Measurements from ENCODE around the gene IL3RA. TPM values are rescaled to one million over a fixed set of nuclear protein-coding genes. Genes with fewer than 3 reads are reported as not detected.
"Not testable (repeated sequence)": the region's sequence is repeated elsewhere in the genome, so short reads cannot be mapped to it uniquely, and the experiment has no call there.

IL3RA gene
- total RNA-seq, 2 donors from 2014 or later, result 1.5 to 7.5 TPM

GRCh38 chrX:1400742-1401471 lies 64.3 kb downstream of the IL3RA start:
- no peak overlapping the region for H3K4me3 Mint-ChIP-seq
- no peak for DNase-seq

GRCh38 chrX:1401611-1402430 lies 65.2 kb downstream of the IL3RA start:
- Mint-ChIP-seq H3K27me3 (ENCODE audit: low read depth) (no peaks in the 10 kb centered on the region), H3K27ac (no peak overlapping the region), H3K9me3 (no peaks in the 10 kb centered on the region), H3K4me3 (no peak overlapping the region), H3K4me1 (ENCODE audit: low read depth) (no peaks in the 10 kb centered on the region), H3K36me3 (ENCODE audit: insufficient read depth in 2 of 2) (peaks cover 0 to 2% of the 10 kb centered on the region in 2 donors)
- DNase-seq (no peak), ATAC-seq (replicated peaks in 1 of 2) (no peak)

More at GRCh38 chrX:1400742-1401471, 64.3 kb downstream of the IL3RA start:
- Mint-ChIP-seq H3K4me1 (ENCODE audit: low read depth) (peaks cover 4% of the 10 kb centered on the region), H3K27ac (no peak overlapping the region), H3K27me3 (ENCODE audit: low read depth) (no peaks in the 10 kb centered on the region), H3K36me3 (ENCODE audit: insufficient read depth in 2 of 2) (peaks cover 3 to 10% of the 10 kb centered on the region in 2 donors), H3K9me3 (no peaks in the 10 kb centered on the region)
- ATAC-seq (replicated peaks in 1 of 2), result no peak

- ATAC-seq (replicated peaks in 1 of 2) (no peak), DNase-seq (no peak)
- no peaks in the 10 kb centered on the region for H3K36me3 Mint-ChIP-seq (ENCODE audit: insufficient read depth in 2 of 2)
- H3K4me3 Mint-ChIP-seq, result no peak overlapping the region
- H3K27ac Mint-ChIP-seq, result no peak overlapping the region
- no peaks in the 10 kb centered on the region for H3K4me1 Mint-ChIP-seq (ENCODE audit: low read depth)
- H3K9me3 Mint-ChIP-seq, result no peaks in the 10 kb centered on the region
- no peaks in the 10 kb centered on the region for H3K27me3 Mint-ChIP-seq (ENCODE audit: low read depth)
Observed at GRCh38 chrX:1403228-1403627, 66.6 kb downstream of the IL3RA start.

- not testable (repeated sequence) for H3K36me3 Mint-ChIP-seq (ENCODE audit: insufficient read depth in 2 of 2); H3K27ac Mint-ChIP-seq; DNase-seq; ATAC-seq (replicated peaks in 1 of 2); H3K4me3 Mint-ChIP-seq; H3K27me3 Mint-ChIP-seq (ENCODE audit: low read depth); H3K4me1 Mint-ChIP-seq (ENCODE audit: low read depth); H3K9me3 Mint-ChIP-seq
Observed at GRCh38 chrX:1403867-1404266, 67.3 kb downstream of the IL3RA start.

GRCh38 chrX:1405769-1406168 lies 69.2 kb downstream of the IL3RA start:
- DNase-seq; H3K4me3 Mint-ChIP-seq; ATAC-seq (replicated peaks in 1 of 2); H3K36me3 Mint-ChIP-seq (ENCODE audit: insufficient read depth in 2 of 2); H3K27ac Mint-ChIP-seq; H3K9me3 Mint-ChIP-seq; H3K4me1 Mint-ChIP-seq (ENCODE audit: low read depth); H3K27me3 Mint-ChIP-seq (ENCODE audit: low read depth): not testable (repeated sequence)

GRCh38 chrX:1407035-1407434 lies 70.5 kb downstream of the IL3RA start:
- H3K36me3 Mint-ChIP-seq (ENCODE audit: insufficient read depth in 2 of 2), result peaks cover 0 to 7% of the 10 kb centered on the region in 2 donors
- H3K4me1 Mint-ChIP-seq (ENCODE audit: low read depth), result no peaks in the 10 kb centered on the region
- H3K9me3 Mint-ChIP-seq, result no peaks in the 10 kb centered on the region
- no peak overlapping the region for H3K4me3 Mint-ChIP-seq
- DNase-seq (no peak), ATAC-seq (replicated peaks in 1 of 2) (no peak)
- H3K27ac Mint-ChIP-seq, result no peak overlapping the region
- H3K27me3 Mint-ChIP-seq (ENCODE audit: low read depth), result no peaks in the 10 kb centered on the region

- H3K4me3 Mint-ChIP-seq, result no peak overlapping the region
- DNase-seq (no peak), ATAC-seq (replicated peaks in 1 of 2) (no peak)
- H3K27me3 Mint-ChIP-seq (ENCODE audit: low read depth), result no peaks in the 10 kb centered on the region
- H3K27ac Mint-ChIP-seq, result no peak overlapping the region
- peaks cover 5 to 24% of the 10 kb centered on the region in 2 donors for H3K36me3 Mint-ChIP-seq (ENCODE audit: insufficient read depth in 2 of 2)
- H3K9me3 Mint-ChIP-seq, result no peaks in the 10 kb centered on the region
- H3K4me1 Mint-ChIP-seq (ENCODE audit: low read depth), result peaks cover 5% of the 10 kb centered on the region
Observed at GRCh38 chrX:1411326-1411725, 74.7 kb downstream of the IL3RA start.

GRCh38 chrX:1412551-1413161 lies 76.1 kb downstream of the IL3RA start:
- Mint-ChIP-seq H3K9me3 (no peaks in the 10 kb centered on the region), H3K27me3 (ENCODE audit: low read depth) (no peaks in the 10 kb centered on the region), H3K4me3 (no peak overlapping the region), H3K27ac (no peak overlapping the region), H3K36me3 (ENCODE audit: insufficient read depth in 2 of 2) (peaks cover 5 to 24% of the 10 kb centered on the region in 2 donors), H3K4me1 (ENCODE audit: low read depth) (peaks cover 5% of the 10 kb centered on the region)
- DNase-seq (no peak), ATAC-seq (replicated peaks in 1 of 2) (no peak)

GRCh38 chrX:1416327-1416784 lies 79.8 kb downstream of the IL3RA start:
- DNase-seq (no peak), ATAC-seq (replicated peaks in 1 of 2) (no peak)
- H3K4me3 Mint-ChIP-seq, result no peak overlapping the region
- no peak overlapping the region for H3K27ac Mint-ChIP-seq
- H3K27me3 Mint-ChIP-seq (ENCODE audit: low read depth), result no peaks in the 10 kb centered on the region
- peaks cover 11 to 42% of the 10 kb centered on the region in 2 donors for H3K36me3 Mint-ChIP-seq (ENCODE audit: insufficient read depth in 2 of 2)
- peaks cover 0 to 5% of the 10 kb centered on the region in 2 donors for H3K9me3 Mint-ChIP-seq
- peaks cover 10% of the 10 kb centered on the region for H3K4me1 Mint-ChIP-seq (ENCODE audit: low read depth)

GRCh38 chrX:1416965-1417760 lies 80.6 kb downstream of the IL3RA start:
- DNase-seq, result no peak

GRCh38 chrX:1417921-1418771 lies 81.6 kb downstream of the IL3RA start:
- Mint-ChIP-seq H3K4me1 (ENCODE audit: low read depth) (peaks cover 10% of the 10 kb centered on the region), H3K27ac (no peak overlapping the region), H3K4me3 (no peak overlapping the region), H3K9me3 (peaks cover 2 to 11% of the 10 kb centered on the region in 2 donors), H3K27me3 (ENCODE audit: low read depth) (no peaks in the 10 kb centered on the region), H3K36me3 (ENCODE audit: insufficient read depth in 2 of 2) (peaks cover 17 to 46% of the 10 kb centered on the region in 2 donors)
- DNase-seq, result no peak
- ATAC-seq (replicated peaks in 1 of 2), result no peak

More at GRCh38 chrX:1416965-1417760, 80.6 kb downstream of the IL3RA start:
- Mint-ChIP-seq H3K27ac (no peak overlapping the region), H3K4me3 (no peak overlapping the region), H3K4me1 (ENCODE audit: low read depth) (peaks cover 10% of the 10 kb centered on the region), H3K27me3 (ENCODE audit: low read depth) (no peaks in the 10 kb centered on the region), H3K36me3 (ENCODE audit: insufficient read depth in 2 of 2) (peaks cover 15 to 46% of the 10 kb centered on the region in 2 donors), H3K9me3 (peaks cover 2 to 11% of the 10 kb centered on the region in 2 donors)
- no peak for ATAC-seq (replicated peaks in 1 of 2)

Data from activated T-cell treated with anti-CD3 and anti-CD28 coated beads, Interleukin-2, amount 50 U/mL, for 72 hours (primary cell).